ENCODE data around the gene CACFD1.

CACFD1 gene

GRCh38 chr9:133471551-133472276, 11.9 kb downstream of the CACFD1 start:
- no peak for TF ChIP-seq CTCF (conservative IDR thresholded peaks at IDR 0.05; ENCODE audit: low read length)
- no peak overlapping the region for H3K4me3 ChIP-seq (ENCODE audit: low read length)
- DNase-seq (ENCODE audit: low read depth): no peak

- DNase-seq (ENCODE audit: low read depth): no peak
- no peak overlapping the region for H3K4me3 ChIP-seq (ENCODE audit: low read length)
- TF ChIP-seq CTCF (conservative IDR thresholded peaks at IDR 0.05; ENCODE audit: low read length): no peak
Measured at GRCh38 chr9:133472277-133472645, 12.5 kb downstream of the CACFD1 start.

GRCh38 chr9:133472753-133473378, 13.1 kb downstream of the CACFD1 start:
- TF ChIP-seq CTCF (conservative IDR thresholded peaks at IDR 0.05; ENCODE audit: low read length): no peak
- no peak for DNase-seq (ENCODE audit: low read depth)
- H3K4me3 ChIP-seq (ENCODE audit: low read length): no peak overlapping the region

GRCh38 chr9:133473743-133474142, 14.0 kb downstream of the CACFD1 start:
- no peak overlapping the region for H3K4me3 ChIP-seq (ENCODE audit: low read length)
- DNase-seq (ENCODE audit: low read depth): no peak
- TF ChIP-seq CTCF (conservative IDR thresholded peaks at IDR 0.05; ENCODE audit: low read length): no peak

- H3K4me3 ChIP-seq (ENCODE audit: low read length): no peak overlapping the region
- TF ChIP-seq CTCF (conservative IDR thresholded peaks at IDR 0.05; ENCODE audit: low read length): no peak
- no peak for DNase-seq (ENCODE audit: low read depth)
Measured at GRCh38 chr9:133474215-133474614, 14.4 kb downstream of the CACFD1 start.

GRCh38 chr9:133474853-133475252, 15.1 kb downstream of the CACFD1 start:
- TF ChIP-seq CTCF (conservative IDR thresholded peaks at IDR 0.05; ENCODE audit: low read length): no peak
- no peak overlapping the region for H3K4me3 ChIP-seq (ENCODE audit: low read length)
- DNase-seq (ENCODE audit: low read depth): no peak
